CD4-positive, alpha-beta T cell treated with Interleukin-15 for 1 hour (primary cell): Measurements from ENCODE around the gene PRMT5.

Experiments used
- DNase-seq: peaks from one replicate; pipeline ENCODE4 v3.0.0-alpha.2; 2020

PRMT5 gene

GRCh38 chr14:22896356-22896755, 32.8 kb downstream of the PRMT5 start:
- DNase-seq: no peak

GRCh38 chr14:22895402-22895801, 33.8 kb downstream of the PRMT5 start:
- DNase-seq: no peak

- no peak for DNase-seq
These were observed 35.5 kb downstream of the PRMT5 start for GRCh38 chr14:22893706-22894105.

- DNase-seq: no peak
These were observed 36.7 kb downstream of the PRMT5 start for GRCh38 chr14:22892488-22892887.

GRCh38 chr14:22890416-22890815, 38.8 kb downstream of the PRMT5 start:
- DNase-seq: no peak

- peak; percentile 52 for DNase-seq
These were observed 40.5 kb downstream of the PRMT5 start for GRCh38 chr14:22888662-22889061.

- peak; percentile 70 for DNase-seq
These were observed 41.2 kb downstream of the PRMT5 start for GRCh38 chr14:22887990-22888378.

GRCh38 chr14:22887260-22887989, 41.8 kb downstream of the PRMT5 start:
- peak; percentile 53 for DNase-seq

GRCh38 chr14:22886500-22887259, 42.5 kb downstream of the PRMT5 start:
- DNase-seq: peak; percentile 83

GRCh38 chr14:22885975-22886374, 43.2 kb downstream of the PRMT5 start:
- DNase-seq: no peak

GRCh38 chr14:22884738-22885523, 44.2 kb downstream of the PRMT5 start:
- DNase-seq: no peak

GRCh38 chr14:22884076-22884737, 45.0 kb downstream of the PRMT5 start:
- no peak for DNase-seq

- no peak for DNase-seq
These were observed 45.8 kb downstream of the PRMT5 start, which contains the start of gene REM2 for GRCh38 chr14:22883173-22883976. Gene REM2 (plus strand): TSS chr14:22883222. CDS start chr14:22883288, 66 bp downstream.

GRCh38 chr14:22882529-22883172, 46.5 kb downstream of the PRMT5 start:
- peak; percentile 57 for DNase-seq

- DNase-seq: no peak
These were observed 47.1 kb downstream of the PRMT5 start for GRCh38 chr14:22882064-22882463.

GRCh38 chr14:22878271-22879246, 50.6 kb downstream of the PRMT5 start:
- no peak for DNase-seq

GRCh38 chr14:22877000-22877501, 52.1 kb downstream of the PRMT5 start:
- no peak for DNase-seq

GRCh38 chr14:22875748-22876319, 53.3 kb downstream of the PRMT5 start:
- no peak for DNase-seq

- DNase-seq: no peak
These were observed 54.0 kb downstream of the PRMT5 start for GRCh38 chr14:22875003-22875747.
